HepG2 (cell line): ENCODE results near the gene ABCG4. TPM values are rescaled to one million over a fixed set of nuclear protein-coding genes. Genes with fewer than 3 reads are reported as not detected.
A peak's percentile ranks its signal among the peaks of the same experiment; 100 is the strongest.

ENCODE experiments used
- ARID3A ChIP-seq: IDR thresholded peaks from 2 replicates; pipeline ENCODE4 v1.6.1; 2012; ENCODE audit warnings: low read depth, low read length, improper control_type of control experiment
- CREB3 ChIP-seq: sonication (generic); formaldehyde crosslinking; IDR thresholded peaks from 2 replicates; pipeline ENCODE4 v1.5.0; 2020; ENCODE audit warnings: missing genetic modification reagents
- FOXO4 ChIP-seq: sonication (generic); formaldehyde crosslinking; conservative IDR thresholded peaks from 2 replicates; pipeline ENCODE4 v1.8.1; 2023; ENCODE audit warnings: missing genetic modification reagents
- HNRNPH1 ChIP-seq: fragments of 200-400 bp; formaldehyde crosslinking; optimal IDR thresholded peaks from 2 replicates; pipeline ENCODE3; 2017; ENCODE audit warnings: mild to moderate bottlenecking, low read depth, low read length
- MEIS1 ChIP-seq: sonication (generic); formaldehyde crosslinking; IDR thresholded peaks from 2 replicates; pipeline ENCODE4 v1.9.0; 2021; ENCODE audit warnings: mild to moderate bottlenecking, missing genetic modification reagents, moderate library complexity, borderline replicate concordance
- MTA3 ChIP-seq: sonication (generic); formaldehyde crosslinking; IDR thresholded peaks from 2 replicates; pipeline ENCODE4 v1.4.0; 2020; ENCODE audit warnings: missing genetic modification reagents
- NFRKB ChIP-seq: fragments of 450-650 bp; IDR thresholded peaks from 2 replicates; pipeline ENCODE4 v1.6.1; 2017
- RFXANK ChIP-seq: IDR thresholded peaks from 2 replicates; pipeline ENCODE4 v1.6.1; 2016
- ZBTB3 ChIP-seq: sonication (generic); formaldehyde crosslinking; IDR thresholded peaks from 2 replicates; pipeline ENCODE4 v1.4.0; 2020; ENCODE audit warnings: low read depth, mild to moderate bottlenecking, moderate library complexity, missing genetic modification reagents, borderline replicate concordance
- ZNF253 ChIP-seq: sonication (generic); formaldehyde crosslinking; IDR thresholded peaks from 2 replicates; pipeline ENCODE4 v1.8.0; 2022; ENCODE audit warnings: mild to moderate bottlenecking, missing genetic modification reagents, borderline replicate concordance
- ZNF318 ChIP-seq: sonication (generic); formaldehyde crosslinking; IDR thresholded peaks from 2 replicates; pipeline ENCODE4 v1.4.0; 2020; ENCODE audit warnings: mild to moderate bottlenecking, missing genetic modification reagents
- ZNF550 ChIP-seq: sonication (generic); formaldehyde crosslinking; IDR thresholded peaks from 2 replicates; pipeline ENCODE4 v1.4.0; 2020; ENCODE audit warnings: mild to moderate bottlenecking, missing genetic modification reagents, borderline replicate concordance
- ZNF768 ChIP-seq: sonication (generic); formaldehyde crosslinking; IDR thresholded peaks from 2 replicates; pipeline ENCODE4 v1.4.0; 2020; ENCODE audit warnings: missing genetic modification reagents
- ZNF800 ChIP-seq: sonication (generic); formaldehyde crosslinking; IDR thresholded peaks from 2 replicates; pipeline ENCODE4 v1.4.0; 2020; ENCODE audit warnings: missing genetic modification reagents
- polyA plus RNA-seq, 8 experiments: library from polyadenylated mRNA; depleted of rRNA in 3 of 8; stranded (reverse) in 7 of 8; unstranded in 1 of 8; fragments of >200 nt; fragmentation: Illumina TruSeq in 4 of 8; extraction: Trizol in 4 of 8; gene quantifications; 2 replicates each; pipeline versions ENCODE4 v1.2.1 to v1.2.3, GENCODE V29; 2011 to 2016; ENCODE audit warnings: low read depth in 4 of 8, missing spikeins in 1 of 8, mixed read lengths in 1 of 8; ENCODE audit not compliant: insufficient read depth in 1 of 8
- total RNA-seq, 5 experiments: library from RNA; depleted of rRNA; stranded (reverse); fragments of >200 nt; fragmentation: Illumina TruSeq; extraction: Trizol; gene quantifications; 2 replicates each; pipeline ENCODE4 v1.2.3, GENCODE V29; 2016; ENCODE audit warnings: low read depth in 1 of 5

Gene ABCG4
- total and polyA plus RNA-seq, 2 of the 13 experiments (the other 11 are each of a cell fraction or from before 2014, with no cell fraction given): not detected

GRCh38 chr11:119168471-119169281 lies 19.8 kb downstream of the ABCG4 start, which contains the start of gene NLRX1 (continued):
- no peak for TF ChIP-seq ZNF318
- 0 out of 2 replicates have a peak, but pooled peaks have one; percentile 44 for TF ChIP-seq ZNF800 (CRISPR knock-in tag)
- TF ChIP-seq CREB3: no peak
- TF ChIP-seq ZNF253 (CRISPR knock-in tag): no peak
- TF ChIP-seq RFXANK (CRISPR knock-in tag): 0 out of 2 replicates have a peak, but pooled peaks have one; percentile 30
- no peak for TF ChIP-seq MEIS1 (CRISPR knock-in tag)
- TF ChIP-seq FOXO4 (CRISPR knock-in tag): no peak
- TF ChIP-seq NFRKB: no peak
- TF ChIP-seq ZNF550 (CRISPR knock-in tag): no peak
- TF ChIP-seq ZNF768 (CRISPR knock-in tag): 0 out of 2 replicates have a peak, but pooled peaks have one; percentile 12
- peak; percentile 93 for TF ChIP-seq HNRNPH1
- TF ChIP-seq ZBTB3 (CRISPR knock-in tag): no peak
- no peak for TF ChIP-seq ARID3A
- no peak for TF ChIP-seq MTA3 (CRISPR knock-in tag)
